Neural progenitor cell (in vitro differentiated cells): ENCODE measurements around the gene IMPDH1. TPM values are rescaled to one million over a fixed set of nuclear protein-coding genes. Genes with fewer than 3 reads are reported as not detected.

Source experiments
- DNase-seq: peaks from one replicate; pipeline ENCODE4 v3.0.0-alpha.2; 2016; ENCODE audit warnings: low spot score
- H2AFZ ChIP-seq: fragments of 200-600 bp; sonication (generic); replicated peaks from 2 replicates; pipeline ENCODE4 v1.6.1; 2016; ENCODE audit warnings: antibody characterized with exemption
- H3F3A ChIP-seq: fragments of 200-600 bp; sonication (generic); 2 replicates; pipeline ENCODE4 v1.6.1; 2016; ENCODE audit warnings: antibody characterized with exemption, low read depth
- H3K27ac ChIP-seq: fragments of 200-600 bp; sonication (generic); 2 replicates; pipeline ENCODE4 v1.5.1; 2016; ENCODE audit warnings: mild to moderate bottlenecking
- H3K27me3 ChIP-seq: fragments of 200-600 bp; sonication (generic); 2 replicates; pipeline ENCODE4 v1.6.1; 2016; ENCODE audit warnings: mild to moderate bottlenecking, moderate library complexity
- H3K36me3 ChIP-seq: fragments of 200-600 bp; sonication (generic); 2 replicates; pipeline ENCODE4 v1.5.1; 2016
- H3K4me1 ChIP-seq: fragments of 200-600 bp; sonication (generic); 2 replicates; pipeline ENCODE4 v1.6.1; 2016; ENCODE audit warnings: mixed run types
- H3K4me2 ChIP-seq: fragments of 200-600 bp; sonication (generic); 2 replicates; pipeline ENCODE4 v1.6.1; 2016
- H3K4me3 ChIP-seq: fragments of 200-600 bp; sonication (generic); 2 replicates; pipeline ENCODE4 v1.5.1; 2016
- H3K79me2 ChIP-seq: fragments of 200-600 bp; sonication (generic); 2 replicates; pipeline ENCODE4 v1.6.1; 2016; ENCODE audit warnings: low read depth
- H3K9ac ChIP-seq: fragments of 200-600 bp; sonication (generic); 2 replicates; pipeline ENCODE4 v1.6.1; 2016
- H3K9me3 ChIP-seq: fragments of 200-600 bp; sonication (generic); 2 replicates; pipeline ENCODE4 v1.5.1; 2016; ENCODE audit warnings: low read depth
- H4K20me1 ChIP-seq: fragments of 200-600 bp; sonication (generic); 2 replicates; pipeline ENCODE4 v1.6.1; 2016; ENCODE audit warnings: low read depth
- H3K27ac Mint-ChIP-seq: 3 replicates; pipeline ENCODE4 v1.8.0; 2021; ENCODE audit warnings: mixed read lengths
- H3K27me3 Mint-ChIP-seq: 2 replicates; pipeline ENCODE4 v1.8.0; 2022; ENCODE audit warnings: low read depth, mild to moderate bottlenecking, inconsistent platforms, moderate library complexity, mixed read lengths; ENCODE audit not compliant: insufficient read depth
- H3K36me3 Mint-ChIP-seq: 3 replicates; pipeline ENCODE4 v1.8.0; 2021; ENCODE audit warnings: mixed read lengths
- H3K4me1 Mint-ChIP-seq: 3 replicates; pipeline ENCODE4 v1.8.0; 2021; ENCODE audit warnings: mixed read lengths
- H3K4me3 Mint-ChIP-seq: 3 replicates; pipeline ENCODE4 v1.8.0; 2021; ENCODE audit warnings: mild to moderate bottlenecking, moderate library complexity, mixed read lengths
- H3K9me3 Mint-ChIP-seq: 3 replicates; pipeline ENCODE4 v1.8.0; 2020; ENCODE audit warnings: mixed read lengths
- EZH2 ChIP-seq: fragments of 200-600 bp; sonication (generic); IDR thresholded peaks from 2 replicates; pipeline ENCODE4 v1.6.1; 2017; ENCODE audit warnings: antibody characterized with exemption, mild to moderate bottlenecking, moderate library complexity
- EZH2phosphoT487 ChIP-seq: fragments of 200-600 bp; sonication (generic); IDR thresholded peaks from 2 replicates; pipeline ENCODE4 v1.6.1; 2017; ENCODE audit warnings: antibody characterized with exemption
- total RNA-seq: library from RNA; depleted of rRNA; stranded (reverse); fragments of >200 nt; gene quantifications from 2 replicates; pipeline ENCODE4 v1.2.3, GENCODE V29; 2015; ENCODE audit warnings: low replicate concordance
- TF ChIP-seq, protein P1 (sequence below): fragments of 200-600 bp; sonication (generic); IDR thresholded peaks from 2 replicates; pipeline ENCODE4 v1.5.1; 2017; ENCODE audit warnings: antibody characterized with exemption, mild to moderate bottlenecking

The IMPDH1 gene
- total RNA-seq, 1 donor from 2014 or later, result 17.0 TPM

DNA sequence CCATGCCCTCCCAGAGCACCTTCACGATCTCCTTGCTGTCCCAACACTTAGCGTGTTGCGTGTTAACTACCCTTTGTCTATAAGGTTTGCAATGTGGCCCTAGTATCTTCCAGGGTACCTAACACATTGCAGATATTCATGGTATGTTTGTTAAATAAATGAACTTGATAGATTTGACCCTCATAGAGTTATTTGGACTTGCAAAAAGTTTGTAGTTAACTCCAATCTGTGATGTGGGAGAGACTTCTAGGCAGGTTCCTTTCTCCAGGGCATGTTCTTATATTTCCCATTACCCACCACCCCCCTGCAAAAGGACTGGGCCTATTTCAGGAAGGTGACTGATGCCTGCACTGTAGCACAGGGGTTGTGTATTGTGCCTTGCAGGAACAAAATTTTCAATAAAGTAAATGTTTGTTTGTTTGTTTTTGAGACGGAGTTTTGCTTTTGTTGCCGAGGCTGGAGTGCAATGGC is 46.5 kb upstream of the IMPDH1 start:
- TF ChIP-seq EZH2 (no peak), EZH2phosphoT487 (no peak)
- TF ChIP-seq, protein P1, sequence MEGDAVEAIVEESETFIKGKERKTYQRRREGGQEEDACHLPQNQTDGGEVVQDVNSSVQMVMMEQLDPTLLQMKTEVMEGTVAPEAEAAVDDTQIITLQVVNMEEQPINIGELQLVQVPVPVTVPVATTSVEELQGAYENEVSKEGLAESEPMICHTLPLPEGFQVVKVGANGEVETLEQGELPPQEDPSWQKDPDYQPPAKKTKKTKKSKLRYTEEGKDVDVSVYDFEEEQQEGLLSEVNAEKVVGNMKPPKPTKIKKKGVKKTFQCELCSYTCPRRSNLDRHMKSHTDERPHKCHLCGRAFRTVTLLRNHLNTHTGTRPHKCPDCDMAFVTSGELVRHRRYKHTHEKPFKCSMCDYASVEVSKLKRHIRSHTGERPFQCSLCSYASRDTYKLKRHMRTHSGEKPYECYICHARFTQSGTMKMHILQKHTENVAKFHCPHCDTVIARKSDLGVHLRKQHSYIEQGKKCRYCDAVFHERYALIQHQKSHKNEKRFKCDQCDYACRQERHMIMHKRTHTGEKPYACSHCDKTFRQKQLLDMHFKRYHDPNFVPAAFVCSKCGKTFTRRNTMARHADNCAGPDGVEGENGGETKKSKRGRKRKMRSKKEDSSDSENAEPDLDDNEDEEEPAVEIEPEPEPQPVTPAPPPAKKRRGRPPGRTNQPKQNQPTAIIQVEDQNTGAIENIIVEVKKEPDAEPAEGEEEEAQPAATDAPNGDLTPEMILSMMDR, result no peak
- H3K4me3 ChIP-seq, result peak overlapping the region; percentile 80
- peaks cover 15% of the 10 kb centered on the region for H3K36me3 Mint-ChIP-seq
- peaks cover 49% of the 10 kb centered on the region for H3F3A ChIP-seq
- peaks cover 57% of the 10 kb centered on the region for H3K79me2 ChIP-seq
- peak overlapping the region; percentile 35 for H2AFZ ChIP-seq
- peak overlapping the region; percentile 95 for H3K4me3 Mint-ChIP-seq
- peaks cover 45% of the 10 kb centered on the region for H4K20me1 ChIP-seq
- H3K9ac ChIP-seq, result peak overlapping the region; percentile 79
- no peaks in the 10 kb centered on the region for H3K27me3 ChIP-seq
- peaks cover 22% of the 10 kb centered on the region for H3K4me1 ChIP-seq
- H3K9me3 ChIP-seq, result no peaks in the 10 kb centered on the region
- no peaks in the 10 kb centered on the region for H3K9me3 Mint-ChIP-seq
- H3K4me2 ChIP-seq, result peak overlapping the region; percentile 92
- peaks cover 3% of the 10 kb centered on the region for H3K36me3 ChIP-seq
- H3K4me1 Mint-ChIP-seq, result peaks cover 53% of the 10 kb centered on the region
- peaks cover 8% of the 10 kb centered on the region for H3K27me3 Mint-ChIP-seq
- H3K27ac Mint-ChIP-seq, result peak overlapping the region; percentile 83
- no peak for DNase-seq
- no peak overlapping the region for H3K27ac ChIP-seq

DNA sequence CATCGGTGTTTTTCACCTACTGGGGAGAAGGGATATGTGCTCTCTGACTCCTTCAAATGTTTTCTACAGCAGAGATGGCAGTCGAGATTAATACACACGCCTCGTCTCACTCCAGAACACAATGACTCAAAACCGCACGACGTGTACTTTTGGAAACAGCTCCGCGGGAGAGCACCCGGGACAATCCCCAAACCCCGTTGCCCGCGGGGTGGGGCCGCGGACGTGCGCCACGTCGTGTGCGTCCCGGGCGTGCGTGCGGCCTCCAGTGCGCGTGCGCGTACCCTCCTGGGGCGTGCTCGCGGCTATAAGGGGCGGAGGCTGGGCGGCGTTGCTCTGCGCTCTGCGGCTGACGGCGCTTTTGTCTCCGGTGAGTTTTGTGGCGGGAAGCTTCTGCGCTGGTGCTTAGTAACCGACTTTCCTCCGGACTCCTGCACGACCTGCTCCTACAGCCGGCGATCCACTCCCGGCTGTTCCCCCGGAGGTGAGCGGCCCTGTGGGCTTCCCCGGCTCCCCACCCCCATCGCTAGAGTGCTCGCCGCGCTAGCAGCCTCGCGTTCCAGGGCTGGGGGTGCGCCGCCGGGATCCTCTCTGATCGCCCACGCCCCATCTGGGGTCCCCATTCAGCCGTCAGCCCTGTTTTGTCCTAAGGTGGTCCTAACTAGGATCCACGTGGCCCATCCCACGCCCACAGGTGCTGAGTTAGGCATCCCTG is 45.9 kb upstream of the IMPDH1 start, which contains the start of gene HILPDA:
TSS of gene HILPDA (plus strand) at position 336 of the 712 bp plus-strand sequence. CDS start 1,391 bp downstream, outside the sequence.
- peak; percentile 33 for TF ChIP-seq EZH2
- no peak for TF ChIP-seq EZH2phosphoT487
- peak within 1 kb of the TSS; percentile 80 for H3K4me3 ChIP-seq
- H2AFZ ChIP-seq, result peak within 1 kb of the TSS; percentile 35
- peaks cover 22% of the 10 kb centered on the region for H3K4me1 ChIP-seq
- peaks cover 51% of the 10 kb centered on the region for H3K79me2 ChIP-seq
- Mint-ChIP-seq H3K36me3 (peaks cover 15% of the 10 kb centered on the region), H3K27me3 (peaks cover 8% of the 10 kb centered on the region), H3K4me1 (peaks cover 53% of the 10 kb centered on the region), H3K27ac (peak within 1 kb of the TSS; percentile 98), H3K4me3 (peak within 1 kb of the TSS; percentile 95), H3K9me3 (no peaks in the 10 kb centered on the region)
- no peaks in the 10 kb centered on the region for H3K27me3 ChIP-seq
- H3K9me3 ChIP-seq, result no peaks in the 10 kb centered on the region
- peaks cover 3% of the 10 kb centered on the region for H3K36me3 ChIP-seq
- H4K20me1 ChIP-seq, result peaks cover 39% of the 10 kb centered on the region
- H3K9ac ChIP-seq, result peak within 1 kb of the TSS; percentile 79
- H3K27ac ChIP-seq, result no peak within 1 kb of the TSS
- peak; percentile 93 for DNase-seq
- H3F3A ChIP-seq, result peaks cover 46% of the 10 kb centered on the region
- H3K4me2 ChIP-seq, result peak within 1 kb of the TSS; percentile 92

DNA sequence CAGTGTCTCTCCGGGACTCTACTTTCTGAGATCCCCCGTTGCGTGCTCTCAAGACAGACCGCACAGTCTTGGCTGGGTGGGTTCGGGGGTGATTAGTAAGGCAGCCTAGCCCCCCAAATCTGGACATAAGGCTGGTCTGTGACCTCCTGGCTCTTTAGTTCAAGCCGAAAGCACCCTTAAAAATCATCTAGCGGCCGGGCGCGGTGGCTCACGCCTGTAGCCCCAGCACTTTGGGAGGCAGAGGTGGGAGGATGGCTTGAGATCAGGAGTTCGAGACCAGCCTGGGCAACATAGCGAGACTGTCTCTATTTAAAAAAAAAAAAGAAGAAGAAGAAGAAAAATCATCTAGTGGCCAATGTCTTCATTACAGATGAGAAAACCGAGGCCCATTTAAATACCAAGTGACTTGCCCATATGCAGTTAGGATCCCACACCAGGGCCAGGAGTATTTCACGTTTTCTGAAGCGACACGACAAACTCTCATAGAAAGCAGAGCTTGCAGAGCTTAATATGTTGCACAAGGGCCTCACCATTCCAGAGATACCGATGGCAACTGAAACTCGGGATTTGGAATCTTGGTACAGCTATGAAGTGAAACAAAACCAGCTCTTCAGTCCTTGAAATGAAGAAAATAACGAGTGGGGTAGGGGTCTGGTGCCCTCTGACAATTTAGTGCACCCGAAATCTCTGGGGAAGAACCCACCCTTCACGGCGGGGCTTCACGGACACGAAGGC is 45.2 kb upstream of the IMPDH1 start:
- peak overlapping the region; percentile 95 for H3K4me3 Mint-ChIP-seq
- H3K4me1 Mint-ChIP-seq, result peaks cover 53% of the 10 kb centered on the region
- peak overlapping the region; percentile 38 for H2AFZ ChIP-seq

More for the DNA sequence above, 45.2 kb upstream of the IMPDH1 start:
- Histone ChIP-seq H3K9ac (no peak overlapping the region), H3K27ac (no peak overlapping the region), H3K4me2 (peak overlapping the region; percentile 92), H3K79me2 (peaks cover 44% of the 10 kb centered on the region), H3K9me3 (no peaks in the 10 kb centered on the region), H3K36me3 (peaks cover 3% of the 10 kb centered on the region), H3F3A (peaks cover 38% of the 10 kb centered on the region), H3K27me3 (no peaks in the 10 kb centered on the region), H3K4me1 (peaks cover 22% of the 10 kb centered on the region), H4K20me1 (peaks cover 32% of the 10 kb centered on the region), H3K4me3 (peak overlapping the region; percentile 80)
- TF ChIP-seq, protein P1, result peak; percentile 4
- no peak for TF ChIP-seq EZH2
- DNase-seq, result peak; percentile 24
- peaks cover 15% of the 10 kb centered on the region for H3K36me3 Mint-ChIP-seq
- H3K27me3 Mint-ChIP-seq, result peaks cover 10% of the 10 kb centered on the region
- peak overlapping the region; percentile 98 for H3K27ac Mint-ChIP-seq
- H3K9me3 Mint-ChIP-seq, result no peaks in the 10 kb centered on the region
